ENCODE results near the gene BARHL1. TPM values are rescaled to one million over a fixed set of nuclear protein-coding genes. Genes with fewer than 3 reads are reported as not detected.

The BARHL1 gene
- total and polyA plus RNA-seq, 3 experiments from 2014 or later: not detected

- H3K9me3 ChIP-seq (ENCODE audit: low read length): no peaks in the 10 kb centered on the region
- no peak overlapping the region for H3K4me3 Mint-ChIP-seq
- ChIA-PET POLR2A (no interaction called here), CTCF (no interaction called here)
- H3K27ac Mint-ChIP-seq: peak overlapping the region in 1 of 8 donors; percentile 13
- no peaks in the 10 kb centered on the region for H3K4me1 Mint-ChIP-seq
- DNase-seq: no peak
- no peaks in the 10 kb centered on the region for H3K4me1 ChIP-seq (ENCODE audit: insufficient read depth, low read length)
- no peaks in the 10 kb centered on the region for H3K27me3 Mint-ChIP-seq
- H3K9me3 Mint-ChIP-seq: no peaks in the 10 kb centered on the region
- H3K36me3 ChIP-seq (ENCODE audit: insufficient read depth, low read length): peaks cover 17% of the 10 kb centered on the region
- no peak overlapping the region for H3K4me3 ChIP-seq (ENCODE audit: low read length)
- H3K36me3 Mint-ChIP-seq: peaks cover 0 to 82% (median 29%) of the 10 kb centered on the region in 3 donors
- no peaks in the 10 kb centered on the region for H3K27me3 ChIP-seq (ENCODE audit: insufficient read depth, low read length, poor library complexity, severe bottlenecking)
- H3K27ac ChIP-seq (ENCODE audit: low read depth, low read length): peak overlapping the region; percentile 2
Observed at GRCh38 chr9:132632413-132633129, 50.2 kb downstream of the BARHL1 start.

- Mint-ChIP-seq H3K9me3 (no peaks in the 10 kb centered on the region), H3K27me3 (no peaks in the 10 kb centered on the region), H3K27ac (no peak overlapping the region), H3K4me3 (no peak overlapping the region), H3K4me1 (no peaks in the 10 kb centered on the region), H3K36me3 (peaks cover 4 to 82% (median 33%) of the 10 kb centered on the region in 3 donors)
- ChIA-PET CTCF (no interaction called here), POLR2A (no interaction called here)
- Histone ChIP-seq H3K4me3 (ENCODE audit: low read length) (no peak overlapping the region), H3K27me3 (ENCODE audit: insufficient read depth, low read length, poor library complexity, severe bottlenecking) (no peaks in the 10 kb centered on the region), H3K4me1 (ENCODE audit: insufficient read depth, low read length) (no peaks in the 10 kb centered on the region), H3K36me3 (ENCODE audit: insufficient read depth, low read length) (peaks cover 15% of the 10 kb centered on the region), H3K9me3 (ENCODE audit: low read length) (no peaks in the 10 kb centered on the region), H3K27ac (ENCODE audit: low read depth, low read length) (no peak overlapping the region)
- no peak for DNase-seq
Observed at GRCh38 chr9:132634327-132634726, 51.9 kb downstream of the BARHL1 start.

- no peaks in the 10 kb centered on the region for H3K4me1 ChIP-seq (ENCODE audit: insufficient read depth, low read length)
- H3K27me3 ChIP-seq (ENCODE audit: insufficient read depth, low read length, poor library complexity, severe bottlenecking): no peaks in the 10 kb centered on the region
- ChIA-PET POLR2A (no interaction called here), CTCF (no interaction called here)
- H3K27ac Mint-ChIP-seq: no peak overlapping the region
- peaks cover 9 to 81% (median 25%) of the 10 kb centered on the region in 3 donors for H3K36me3 Mint-ChIP-seq
- H3K4me3 Mint-ChIP-seq: no peak overlapping the region
- DNase-seq: no peak
- no peak overlapping the region for H3K4me3 ChIP-seq (ENCODE audit: low read length)
- H3K27ac ChIP-seq (ENCODE audit: low read depth, low read length): no peak overlapping the region
- H3K4me1 Mint-ChIP-seq: no peaks in the 10 kb centered on the region
- no peaks in the 10 kb centered on the region for H3K9me3 ChIP-seq (ENCODE audit: low read length)
- H3K36me3 ChIP-seq (ENCODE audit: insufficient read depth, low read length): peaks cover 12% of the 10 kb centered on the region
- H3K27me3 Mint-ChIP-seq: no peaks in the 10 kb centered on the region
- no peaks in the 10 kb centered on the region for H3K9me3 Mint-ChIP-seq
Observed at GRCh38 chr9:132637351-132637750, 54.9 kb downstream of the BARHL1 start.

GRCh38 chr9:132637801-132638200, 55.4 kb downstream of the BARHL1 start:
- H3K36me3 Mint-ChIP-seq: peaks cover 9 to 81% (median 25%) of the 10 kb centered on the region in 3 donors
- no peaks in the 10 kb centered on the region for H3K4me1 ChIP-seq (ENCODE audit: insufficient read depth, low read length)
- no peaks in the 10 kb centered on the region for H3K4me1 Mint-ChIP-seq
- H3K36me3 ChIP-seq (ENCODE audit: insufficient read depth, low read length): peaks cover 12% of the 10 kb centered on the region
- no peaks in the 10 kb centered on the region for H3K27me3 ChIP-seq (ENCODE audit: insufficient read depth, low read length, poor library complexity, severe bottlenecking)
- no peak for DNase-seq
- no peaks in the 10 kb centered on the region for H3K9me3 ChIP-seq (ENCODE audit: low read length)
- H3K9me3 Mint-ChIP-seq: no peaks in the 10 kb centered on the region
- no peaks in the 10 kb centered on the region for H3K27me3 Mint-ChIP-seq
- no peak overlapping the region for H3K27ac Mint-ChIP-seq
- CTCF ChIA-PET: no interaction called here
- no peak overlapping the region for H3K4me3 ChIP-seq (ENCODE audit: low read length)
- H3K4me3 Mint-ChIP-seq: no peak overlapping the region
- POLR2A ChIA-PET: no interaction called here
- H3K27ac ChIP-seq (ENCODE audit: low read depth, low read length): no peak overlapping the region

- Histone ChIP-seq H3K4me3 (ENCODE audit: low read length) (no peak overlapping the region), H3K9me3 (ENCODE audit: low read length) (no peaks in the 10 kb centered on the region), H3K36me3 (ENCODE audit: insufficient read depth, low read length) (peaks cover 15% of the 10 kb centered on the region), H3K27ac (ENCODE audit: low read depth, low read length) (no peak overlapping the region), H3K4me1 (ENCODE audit: insufficient read depth, low read length) (no peaks in the 10 kb centered on the region), H3K27me3 (ENCODE audit: insufficient read depth, low read length, poor library complexity, severe bottlenecking) (no peaks in the 10 kb centered on the region)
- no peaks in the 10 kb centered on the region for H3K4me1 Mint-ChIP-seq
- no peak overlapping the region for H3K4me3 Mint-ChIP-seq
- no peaks in the 10 kb centered on the region for H3K27me3 Mint-ChIP-seq
- peaks cover 9 to 82% (median 25%) of the 10 kb centered on the region in 3 donors for H3K36me3 Mint-ChIP-seq
- no peak overlapping the region for H3K27ac Mint-ChIP-seq
- ChIA-PET CTCF (no interaction called here), POLR2A (no interaction called here)
- no peaks in the 10 kb centered on the region for H3K9me3 Mint-ChIP-seq
- DNase-seq: no peak
Observed at GRCh38 chr9:132638240-132638639, 55.8 kb downstream of the BARHL1 start.

- H3K4me3 ChIP-seq (ENCODE audit: low read length): no peak overlapping the region
- H3K27ac Mint-ChIP-seq: peak overlapping the region in 1 of 8 donors; percentile 42
- CTCF ChIA-PET: no interaction called here
- H3K27me3 ChIP-seq (ENCODE audit: insufficient read depth, low read length, poor library complexity, severe bottlenecking): no peaks in the 10 kb centered on the region
- H3K4me3 Mint-ChIP-seq: no peak overlapping the region
- POLR2A ChIA-PET: no interaction called here
- no peaks in the 10 kb centered on the region for H3K9me3 ChIP-seq (ENCODE audit: low read length)
- DNase-seq: no peak
- H3K9me3 Mint-ChIP-seq: no peaks in the 10 kb centered on the region
- H3K36me3 Mint-ChIP-seq: peaks cover 9 to 83% (median 21%) of the 10 kb centered on the region in 3 donors
- no peaks in the 10 kb centered on the region for H3K4me1 ChIP-seq (ENCODE audit: insufficient read depth, low read length)
- peaks cover 23% of the 10 kb centered on the region for H3K36me3 ChIP-seq (ENCODE audit: insufficient read depth, low read length)
- no peaks in the 10 kb centered on the region for H3K4me1 Mint-ChIP-seq
- no peak overlapping the region for H3K27ac ChIP-seq (ENCODE audit: low read depth, low read length)
- no peaks in the 10 kb centered on the region for H3K27me3 Mint-ChIP-seq
Observed at GRCh38 chr9:132639322-132639721, 56.9 kb downstream of the BARHL1 start.

Other genes with a start within 250 kb of the BARHL1 start
- gene SETX, start 227.6 kb upstream of the BARHL1 start, total RNA-seq: 10 to 100 TPM; 37.3 to 39.3 TPM
- gene SETX, start 227.6 kb upstream of the BARHL1 start, polyA plus RNA-seq: 32.4 TPM
- 10 to 100 TPM; 23.9 to 25.1 TPM for gene TTF1, start 175.8 kb upstream of the BARHL1 start, total RNA-seq
- gene TTF1, start 175.8 kb upstream of the BARHL1 start, polyA plus RNA-seq: 7.3 TPM
- gene CFAP77, start 172.4 kb upstream of the BARHL1 start, total RNA-seq: not detected
- not detected for gene CFAP77, start 172.4 kb upstream of the BARHL1 start, polyA plus RNA-seq
- 10 to 100 TPM; 28.6 to 31.3 TPM for gene DDX31, start 87.4 kb downstream of the BARHL1 start, total RNA-seq
- gene DDX31, start 87.4 kb downstream of the BARHL1 start, polyA plus RNA-seq: 7.8 TPM
- 10 to 100 TPM; 21.1 to 23.1 TPM for gene GTF3C4, start 87.9 kb downstream of the BARHL1 start, total RNA-seq
- gene GTF3C4, start 87.9 kb downstream of the BARHL1 start, polyA plus RNA-seq: 4.3 TPM

Data from CD8-positive, alpha-beta memory T cell (primary cell).